SK-N-SH (cell line): ENCODE data around the gene H6PD. TPM values are rescaled to one million over a fixed set of nuclear protein-coding genes. Genes with fewer than 3 reads are reported as not detected.

Experiments used
- CTCF ChIA-PET: fragments of 300-600, 350-600 bp; formaldehyde crosslinking; extraction: SDS; loops from one replicate; lab custom pipeline; 2021; lab: Yijun Ruan, JAX
- POLR2A ChIA-PET: fragments of 350-600 bp; sonication (Branson Sonifier 250); formaldehyde crosslinking; extraction: SDS; loops from one replicate; lab custom pipeline; 2020; ENCODE audit warnings: antibody characterized with exemption, inconsistent platforms; lab: Yijun Ruan, JAX
- DNase-seq: peaks from one replicate; pipeline ENCODE4 v3.0.0; 2012
- H2AFZ ChIP-seq: fragments of 200-600 bp; sonication (generic); 2 replicates; pipeline ENCODE4 v1.8.1; 2016; ENCODE audit warnings: antibody characterized with exemption, mild to moderate bottlenecking, low read depth
- H3F3A ChIP-seq: fragments of 200-600 bp; sonication (generic); replicated peaks from 2 replicates; pipeline ENCODE3; 2016; ENCODE audit warnings: antibody characterized with exemption, mild to moderate bottlenecking; ENCODE audit not compliant: insufficient read depth
- H3K27ac ChIP-seq, 2 experiments: fragments of 200-500 bp in 1 of 2; fragments of 200-600 bp in 1 of 2; sonication (Bioruptor generic) in 1 of 2; sonication (generic), shearing (Covaris generic) in 1 of 2; 2 replicates each; pipeline versions ENCODE4 v1.5.1 to v1.6.1; 2014 to 2016; ENCODE audit warnings: low read depth in 2 of 2, inconsistent platforms in 1 of 2, low read length in 1 of 2, mild to moderate bottlenecking in 1 of 2, mixed read lengths in 1 of 2
- H3K27me3 ChIP-seq: fragments of 200-600 bp; sonication (generic), shearing (Covaris generic); 2 replicates; pipeline ENCODE4 v1.6.1; 2016; ENCODE audit warnings: mixed run types; ENCODE audit not compliant: insufficient read depth
- H3K36me3 ChIP-seq, 2 experiments: fragments of 200-500 bp in 1 of 2; fragments of 200-600 bp in 1 of 2; sonication (Bioruptor generic) in 1 of 2; sonication (generic) in 1 of 2; replicated peaks in 1 of 2; 2 replicates each; pipeline versions ENCODE3 to v1.5.1; 2014 to 2016; ENCODE audit warnings: low read length in 1 of 2, mild to moderate bottlenecking in 1 of 2; ENCODE audit not compliant: insufficient read depth in 2 of 2, control insufficient read depth in 1 of 2
- H3K4me1 ChIP-seq, 2 experiments: fragments of 200-500 bp in 1 of 2; fragments of 200-600 bp in 1 of 2; sonication (Bioruptor generic) in 1 of 2; sonication (generic), shearing (Covaris generic) in 1 of 2; 2 replicates each; pipeline versions ENCODE4 v1.5.1 to v1.6.1; 2014 to 2016; ENCODE audit warnings: low read depth in 1 of 2, low read length in 1 of 2, mixed run types in 1 of 2; ENCODE audit not compliant: insufficient read depth in 2 of 2, control insufficient read depth in 1 of 2
- H3K4me2 ChIP-seq: fragments of 200-600 bp; sonication (generic), shearing (Covaris generic); 2 replicates; pipeline ENCODE4 v1.6.1; 2017; ENCODE audit warnings: mixed run types
- H3K4me3 ChIP-seq, 2 experiments: fragments of 200-500 bp in 1 of 2; fragments of 200-600 bp in 1 of 2; sonication (Bioruptor generic) in 1 of 2; sonication (generic), shearing (Covaris generic) in 1 of 2; 2 replicates each; pipeline versions ENCODE4 v1.5.1 to v1.8.1; 2014 to 2016; ENCODE audit warnings: low read depth in 2 of 2, inconsistent platforms in 1 of 2, low read length in 1 of 2, mild to moderate bottlenecking in 1 of 2, mixed read lengths in 1 of 2, moderate library complexity in 1 of 2
- H3K79me2 ChIP-seq: fragments of 200-600 bp; sonication (generic); 2 replicates; pipeline ENCODE4 v1.8.1; 2017; ENCODE audit warnings: mild to moderate bottlenecking; ENCODE audit not compliant: insufficient read depth
- H3K9ac ChIP-seq: fragments of 200-600 bp; sonication (generic); 2 replicates; pipeline ENCODE4 v1.6.1; 2017; ENCODE audit warnings: mixed run types
- H3K9me2 ChIP-seq: fragments of 200-600 bp; sonication (generic); 2 replicates; pipeline ENCODE4 v1.6.1; 2017; ENCODE audit warnings: mixed run types
- H3K9me3 ChIP-seq: fragments of 200-600 bp; sonication (generic); 2 replicates; pipeline ENCODE4 v1.6.1; 2017; ENCODE audit warnings: mixed run types, mild to moderate bottlenecking, moderate library complexity
- H4K20me1 ChIP-seq: fragments of 200-600 bp; sonication (generic); 2 replicates; pipeline ENCODE4 v1.6.1; 2017; ENCODE audit warnings: mild to moderate bottlenecking, mixed run types; ENCODE audit not compliant: insufficient read depth
- CHD2 ChIP-seq: fragments of 150-350 bp; IDR thresholded peaks from 2 replicates; pipeline ENCODE4 v1.6.1; 2018; ENCODE audit warnings: low read length; ENCODE audit not compliant: partially characterized antibody
- EP300 ChIP-seq, 2 experiments: IDR thresholded peaks; 2 replicates each; pipeline versions ENCODE4 v1.4.0 to v1.6.1; 2012; ENCODE audit warnings: borderline replicate concordance in 1 of 2, low read depth in 1 of 2, low read length in 1 of 2
- EZH2phosphoT487 ChIP-seq: fragments of 200-600 bp; sonication (generic); IDR thresholded peaks from 2 replicates; pipeline ENCODE4 v1.6.1; 2017; ENCODE audit warnings: low read depth, mixed run types, mild to moderate bottlenecking, antibody characterized with exemption, moderate library complexity, borderline replicate concordance
- FOXJ3 ChIP-seq: sonication (generic); formaldehyde crosslinking; IDR thresholded peaks from 2 replicates; pipeline ENCODE4 v1.5.1; 2020; ENCODE audit warnings: mild to moderate bottlenecking, missing genetic modification reagents
- GABPA ChIP-seq: IDR thresholded peaks from 2 replicates; pipeline ENCODE4 v1.4.0; 2012; ENCODE audit warnings: low read depth, mild to moderate bottlenecking
- GATA2 ChIP-seq: sonication (generic); formaldehyde crosslinking; IDR thresholded peaks from 2 replicates; pipeline ENCODE4 v1.5.0; 2020; ENCODE audit warnings: mild to moderate bottlenecking, missing genetic modification reagents
- JUND ChIP-seq: IDR thresholded peaks from 2 replicates; pipeline ENCODE4 v1.4.0; 2012
- MXI1 ChIP-seq: IDR thresholded peaks from 2 replicates; pipeline ENCODE4 v1.6.1; 2012; ENCODE audit warnings: mild to moderate bottlenecking, low read depth, low read length, improper control_type of control experiment
- NFIC ChIP-seq: IDR thresholded peaks from 2 replicates; pipeline ENCODE4 v1.4.0; 2012; ENCODE audit warnings: borderline replicate concordance
- RCOR1 ChIP-seq: fragments of 150-350 bp; IDR thresholded peaks from 2 replicates; pipeline ENCODE4 v1.6.1; 2017; ENCODE audit warnings: antibody characterized with exemption, low read length
- RFX5 ChIP-seq: IDR thresholded peaks from 2 replicates; pipeline ENCODE4 v1.6.1; 2012; ENCODE audit warnings: mild to moderate bottlenecking, improper control_type of control experiment, low read length
- TEAD4 ChIP-seq: IDR thresholded peaks from 2 replicates; pipeline ENCODE4 v1.4.0; 2012; ENCODE audit warnings: mild to moderate bottlenecking, borderline replicate concordance; ENCODE audit not compliant: insufficient read depth
- YY1 ChIP-seq: IDR thresholded peaks from 2 replicates; pipeline ENCODE4 v1.4.0; 2012; ENCODE audit warnings: low read depth, mild to moderate bottlenecking
- WGBS: methylation state at CpG from one replicate; pipeline ENCODE4 v1.1.6; 2017; ENCODE audit warnings: low lambda C conversion rate; 5-methylcytosine and 5-hydroxymethylcytosine counted together
- polyA plus RNA-seq, 3 experiments: library from polyadenylated mRNA; depleted of rRNA; stranded (reverse); fragments of >200 nt; gene quantifications; 2 replicates each; pipeline ENCODE4 v1.2.3, GENCODE V29; 2012
- TF ChIP-seq, protein P1 (sequence below): fragments of 150-350 bp; IDR thresholded peaks from 2 replicates; pipeline ENCODE4 v1.6.1; 2017; ENCODE audit warnings: antibody characterized with exemption, low read length, low read depth, borderline replicate concordance
- TF ChIP-seq, protein P2 (sequence below): fragments of 150-350 bp; IDR thresholded peaks from 2 replicates; pipeline ENCODE4 v1.6.1; 2016; ENCODE audit warnings: mild to moderate bottlenecking, low read depth, low read length
- TF ChIP-seq, protein P3 (sequence below): IDR thresholded peaks from 2 replicates; pipeline ENCODE4 v1.4.0; 2012; ENCODE audit warnings: low read depth

Gene H6PD
- polyA plus RNA-seq, 1 of the 3 experiments (the other 2 are of a cell fraction), result 19.1 TPM

DNA sequence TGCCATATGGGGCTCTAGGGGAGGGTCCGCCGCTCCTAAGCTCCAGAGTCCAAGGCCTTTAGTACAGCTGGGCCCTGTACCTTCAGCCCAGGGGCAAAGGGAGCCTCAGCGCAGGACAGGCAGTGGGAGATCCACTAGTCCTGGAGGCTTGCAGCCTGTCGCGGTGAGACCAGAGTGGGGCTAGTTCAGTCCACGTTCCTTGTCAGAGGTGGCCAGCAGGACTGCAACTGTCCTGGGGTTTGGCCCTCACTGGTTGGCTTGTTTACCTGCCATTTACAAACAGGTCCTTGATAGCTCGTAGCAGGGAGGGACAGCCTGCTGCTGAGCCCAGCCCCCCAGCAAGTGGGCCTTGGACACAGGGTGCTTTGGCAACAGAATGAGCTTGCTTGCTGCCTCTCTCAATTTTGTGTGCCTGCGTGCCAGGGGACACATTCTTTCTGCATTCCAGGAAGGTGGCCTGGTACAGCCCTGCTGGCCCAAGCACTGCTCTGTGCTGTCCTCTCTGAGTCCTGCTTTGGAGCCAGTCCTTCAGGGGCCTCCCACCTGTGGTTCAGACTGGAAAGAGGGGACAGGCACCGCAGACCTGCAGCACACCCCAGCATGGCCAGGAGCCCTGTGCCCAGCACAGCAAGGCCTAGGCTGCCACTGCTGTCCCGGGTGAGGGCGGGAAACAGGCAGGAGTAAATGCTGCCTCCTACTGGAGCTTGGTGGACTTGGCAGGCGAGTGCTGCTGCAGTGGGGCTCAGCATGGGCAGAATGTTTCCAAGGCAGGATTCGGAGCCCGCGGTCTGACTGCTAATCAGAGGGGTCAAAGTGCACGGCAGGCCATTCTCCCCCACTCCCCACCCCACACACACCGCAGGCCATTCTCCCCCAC, 15.2 kb downstream of the H6PD start (continued):
- TF ChIP-seq, protein P1, sequence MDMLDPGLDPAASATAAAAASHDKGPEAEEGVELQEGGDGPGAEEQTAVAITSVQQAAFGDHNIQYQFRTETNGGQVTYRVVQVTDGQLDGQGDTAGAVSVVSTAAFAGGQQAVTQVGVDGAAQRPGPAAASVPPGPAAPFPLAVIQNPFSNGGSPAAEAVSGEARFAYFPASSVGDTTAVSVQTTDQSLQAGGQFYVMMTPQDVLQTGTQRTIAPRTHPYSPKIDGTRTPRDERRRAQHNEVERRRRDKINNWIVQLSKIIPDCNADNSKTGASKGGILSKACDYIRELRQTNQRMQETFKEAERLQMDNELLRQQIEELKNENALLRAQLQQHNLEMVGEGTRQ, result no peak
- TF ChIP-seq NFIC, result no peak
- TF ChIP-seq FOXJ3 (CRISPR knock-in tag), result no peak
- TF ChIP-seq, protein P2, sequence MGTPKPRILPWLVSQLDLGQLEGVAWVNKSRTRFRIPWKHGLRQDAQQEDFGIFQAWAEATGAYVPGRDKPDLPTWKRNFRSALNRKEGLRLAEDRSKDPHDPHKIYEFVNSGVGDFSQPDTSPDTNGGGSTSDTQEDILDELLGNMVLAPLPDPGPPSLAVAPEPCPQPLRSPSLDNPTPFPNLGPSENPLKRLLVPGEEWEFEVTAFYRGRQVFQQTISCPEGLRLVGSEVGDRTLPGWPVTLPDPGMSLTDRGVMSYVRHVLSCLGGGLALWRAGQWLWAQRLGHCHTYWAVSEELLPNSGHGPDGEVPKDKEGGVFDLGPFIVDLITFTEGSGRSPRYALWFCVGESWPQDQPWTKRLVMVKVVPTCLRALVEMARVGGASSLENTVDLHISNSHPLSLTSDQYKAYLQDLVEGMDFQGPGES, result no peak

DNA sequence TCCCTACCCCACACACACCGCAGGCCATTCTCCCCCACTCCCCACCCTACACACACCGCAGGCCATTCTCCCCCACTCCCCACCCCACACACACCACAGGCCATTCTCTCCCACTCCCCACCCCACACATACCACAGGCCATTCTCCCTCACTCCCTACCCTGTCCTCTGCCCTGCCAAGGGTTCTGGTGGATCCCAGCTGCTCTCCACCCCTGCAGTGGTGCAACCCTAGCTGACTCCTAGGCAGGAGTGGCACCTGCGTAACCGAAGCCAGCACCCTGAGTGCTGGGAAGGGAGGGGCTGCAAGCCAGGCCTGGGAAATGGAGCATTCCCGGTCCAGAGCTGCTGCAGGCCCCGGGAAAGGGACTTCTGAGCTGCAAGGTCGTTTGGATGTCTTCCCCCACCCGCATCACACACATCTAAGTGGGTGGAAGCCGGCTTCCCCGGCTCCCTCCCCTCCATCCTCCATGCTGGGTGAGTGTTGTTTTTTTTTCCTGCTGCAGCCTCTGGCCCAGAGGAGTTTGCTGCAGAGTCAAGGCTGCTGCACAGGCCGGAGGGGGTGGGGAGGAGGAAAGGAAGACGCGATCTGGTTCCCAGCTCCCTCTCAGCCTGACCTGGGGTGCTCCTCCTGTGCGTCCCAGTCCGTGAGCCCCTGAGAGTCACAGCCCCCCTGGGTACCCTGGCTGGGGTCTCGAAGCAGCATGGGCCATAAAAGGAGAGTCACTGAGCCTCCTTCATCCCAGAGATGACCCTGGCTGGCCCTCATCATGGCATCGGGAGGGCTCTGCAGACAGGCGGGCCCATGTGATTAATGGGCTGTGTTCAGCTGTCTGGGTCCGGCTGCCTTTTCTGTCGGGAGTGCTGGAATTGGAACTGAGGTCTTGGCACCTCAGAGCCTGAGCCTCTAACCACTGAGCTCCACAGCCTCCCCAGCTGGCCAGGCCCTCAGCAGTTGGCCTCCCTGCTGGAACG, 16.1 kb downstream of the H6PD start:
- Histone ChIP-seq H3K36me3 (peaks cover 0 to 15% of the 10 kb centered on the region in 2 experiments), H3F3A (no peaks in the 10 kb centered on the region), H3K4me3 (no peak overlapping the region), H3K4me1 (peaks cover 7 to 37% of the 10 kb centered on the region in 2 experiments; a peak in 3 of 4 replicates), H2AFZ (no peak overlapping the region), H4K20me1 (no peaks in the 10 kb centered on the region), H3K27ac (no peak overlapping the region), H3K9me2 (no peaks in the 10 kb centered on the region), H3K4me2 (no peak overlapping the region), H3K27me3 (no peaks in the 10 kb centered on the region), H3K9me3 (no peaks in the 10 kb centered on the region), H3K79me2 (no peaks in the 10 kb centered on the region), H3K9ac (no peak overlapping the region)
- no peak for DNase-seq
- ChIA-PET POLR2A (no interaction called here), CTCF (interaction anchor here (0.5 to 5.1 kb wide), 13 partner anchors 13 to 307 kb away, joined by 3 to 31 read pairs (median 4); partner anchors contain the start of gene H6PD)
- no peak for TF ChIP-seq FOXJ3 (CRISPR knock-in tag)
- no peak for TF ChIP-seq JUND
- no peak for TF ChIP-seq EP300 (IDR thresholded peaks at IDR 0.05; ENCODE audit: borderline replicate concordance in 1 of 2, low read depth in 1 of 2, low read length in 1 of 2)
- 90% methylated on average over 7 of the region's 21 CpGs for WGBS

DNA sequence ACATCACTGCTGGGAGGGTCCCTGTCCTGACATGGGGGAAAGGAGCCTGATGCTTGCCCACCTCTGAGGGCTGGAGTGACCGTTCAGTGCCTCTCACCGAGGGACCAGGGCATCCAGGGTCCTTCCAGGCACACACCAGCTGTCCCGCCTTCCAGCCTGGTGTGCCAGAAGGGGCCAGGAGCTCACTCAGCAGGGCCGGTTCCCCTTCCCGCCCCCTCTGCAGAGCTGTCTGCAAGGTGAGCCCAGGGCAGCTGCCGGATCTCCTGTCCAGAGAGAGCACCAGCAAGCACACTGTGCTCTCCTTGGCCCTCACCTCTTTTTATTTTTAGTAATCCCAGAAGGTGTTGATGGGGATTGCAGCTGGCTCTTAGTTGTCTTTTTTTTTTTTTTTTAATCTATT, 16.9 kb downstream of the H6PD start:
- Histone ChIP-seq H3K9me3 (no peaks in the 10 kb centered on the region), H3K36me3 (peaks cover 0 to 19% of the 10 kb centered on the region in 2 experiments), H3K4me2 (no peak overlapping the region), H4K20me1 (no peaks in the 10 kb centered on the region), H3K27me3 (no peaks in the 10 kb centered on the region), H3K4me1 (peaks cover 7 to 37% of the 10 kb centered on the region in 2 experiments; a peak in 3 of 4 replicates), H3K4me3 (no peak overlapping the region), H2AFZ (no peak overlapping the region), H3F3A (no peaks in the 10 kb centered on the region), H3K27ac (no peak overlapping the region; a peak in 1 of 4 replicates), H3K9ac (no peak overlapping the region), H3K79me2 (no peaks in the 10 kb centered on the region), H3K9me2 (no peaks in the 10 kb centered on the region)
- ChIA-PET CTCF (interaction anchor here (1.0 to 5.1 kb wide), 6 partner anchors 12 to 243 kb away, joined by 3 to 31 read pairs (median 6); partner anchors contain the start of gene H6PD), POLR2A (no interaction called here)
- 100% methylated on average over 1 of the region's 6 CpGs for WGBS
- peak; percentile 61 for DNase-seq
- TF ChIP-seq GABPA (no peak), TEAD4 (no peak), CHD2 (no peak), FOXJ3 (CRISPR knock-in tag) (no peak), EP300 (IDR thresholded peaks at IDR 0.05; ENCODE audit: borderline replicate concordance in 1 of 2, low read depth in 1 of 2, low read length in 1 of 2) (no peak), RCOR1 (no peak), EZH2phosphoT487 (no peak), YY1 (no peak), RFX5 (no peak), MXI1 (no peak), GATA2 (CRISPR knock-in tag) (no peak)
- TF ChIP-seq, protein P3, sequence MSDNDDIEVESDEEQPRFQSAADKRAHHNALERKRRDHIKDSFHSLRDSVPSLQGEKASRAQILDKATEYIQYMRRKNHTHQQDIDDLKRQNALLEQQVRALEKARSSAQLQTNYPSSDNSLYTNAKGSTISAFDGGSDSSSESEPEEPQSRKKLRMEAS, result no peak
